CD4-positive, CD25-positive, alpha-beta regulatory T cell (primary cell): ENCODE measurements around the gene FAM43B. TPM values are rescaled to one million over a fixed set of nuclear protein-coding genes. Genes with fewer than 3 reads are reported as not detected.

Experiments
- ATAC-seq, 2 donors: fragments of 150-1000 bp; cut with Tn5 transposase; one replicate each; pipeline ENCODE4 v1.10.0; 2021; ENCODE audit warnings: low read depth in 2 of 2, moderate number of reproducible peaks in 2 of 2, moderate library complexity in 1 of 2
- DNase-seq, 3 donors: peaks; one replicate each; pipeline versions ENCODE4 v3.0.0 to v3.0.0-alpha.2; 2012 to 2022; ENCODE audit warnings: mixed read lengths in 1 of 3
- H3K27ac ChIP-seq: one replicate; pipeline ENCODE4 v1.7.0; 2013; ENCODE audit warnings: mild to moderate bottlenecking, low read length; ENCODE audit not compliant: insufficient read depth, poor library complexity, severe bottlenecking
- H3K27me3 ChIP-seq: one replicate; pipeline ENCODE4 v1.7.0; 2013; ENCODE audit warnings: low read length; ENCODE audit not compliant: control insufficient read depth, insufficient read depth
- H3K36me3 ChIP-seq: one replicate; pipeline ENCODE4 v1.7.0; 2013; ENCODE audit warnings: mild to moderate bottlenecking, low read length, moderate library complexity; ENCODE audit not compliant: control insufficient read depth, insufficient read depth
- H3K4me1 ChIP-seq: 2 replicates; pipeline ENCODE4 v1.7.0; 2013; ENCODE audit warnings: mild to moderate bottlenecking, low read length; ENCODE audit not compliant: insufficient read depth, control insufficient read depth, poor library complexity, severe bottlenecking
- H3K4me3 ChIP-seq: one replicate; pipeline ENCODE4 v1.7.0; 2013; ENCODE audit warnings: low read depth, mild to moderate bottlenecking, low read length, moderate library complexity
- H3K9me3 ChIP-seq, 2 experiments: 1 replicate in 1 of 2; 2 replicates in 1 of 2; pipeline ENCODE4 v1.7.0; 2013; ENCODE audit warnings: low read length in 2 of 2, mild to moderate bottlenecking in 1 of 2, moderate library complexity in 1 of 2; ENCODE audit not compliant: control insufficient read depth in 2 of 2
- H3K27ac Mint-ChIP-seq, 3 donors: one replicate each; pipeline ENCODE4 v1.8.0; 2020 to 2022; ENCODE audit warnings: mild to moderate bottlenecking in 3 of 3, mixed read lengths in 3 of 3, moderate library complexity in 2 of 3
- H3K27me3 Mint-ChIP-seq: one replicate; pipeline ENCODE4 v1.8.0; 2022; ENCODE audit warnings: mild to moderate bottlenecking, mixed read lengths
- H3K36me3 Mint-ChIP-seq: one replicate; pipeline ENCODE4 v1.8.0; 2020; ENCODE audit warnings: mixed read lengths
- H3K4me1 Mint-ChIP-seq, 4 donors: one replicate each; pipeline ENCODE4 v1.8.0; 2020 to 2022; ENCODE audit warnings: mixed read lengths in 4 of 4, mild to moderate bottlenecking in 1 of 4
- H3K4me3 Mint-ChIP-seq, 4 donors: one replicate each; pipeline ENCODE4 v1.8.0; 2020 to 2022; ENCODE audit warnings: mild to moderate bottlenecking in 4 of 4, mixed read lengths in 4 of 4, moderate library complexity in 3 of 4
- H3K9me3 Mint-ChIP-seq, 7 donors: one replicate each; pipeline ENCODE4 v1.8.0; 2020 to 2022; ENCODE audit warnings: mixed read lengths in 7 of 7, mild to moderate bottlenecking in 3 of 7, moderate library complexity in 2 of 7
- polyA plus RNA-seq, 4 donors: library from polyadenylated mRNA; unstranded; fragments of 300-500 nt; fragmentation: Illumina TruSeq; gene quantifications; one replicate each; pipeline ENCODE4 v1.2.3, GENCODE V29; 2021
- total RNA-seq: library from RNA; stranded (reverse); gene quantifications from one replicate; pipeline ENCODE4 v1.2.3, GENCODE V29; 2022

Gene FAM43B
- total RNA-seq: not detected
- polyA plus RNA-seq: not detected

- Mint-ChIP-seq H3K27ac (no peak within 1 kb of the TSS), H3K36me3 (no peaks in the 10 kb centered on the region), H3K9me3 (no peaks in the 10 kb centered on the region), H3K27me3 (peaks cover 47% of the 10 kb centered on the region), H3K4me1 (peaks cover 0 to 2% (median 0%) of the 10 kb centered on the region in 4 donors), H3K4me3 (no peak within 1 kb of the TSS)
- Histone ChIP-seq H3K36me3 (no peaks in the 10 kb centered on the region), H3K4me3 (no peak within 1 kb of the TSS), H3K9me3 (no peaks in the 10 kb centered on the region), H3K4me1 (no peaks in the 10 kb centered on the region), H3K27ac (no peak within 1 kb of the TSS), H3K27me3 (peaks cover 6% of the 10 kb centered on the region)
- DNase-seq (peak in 1 of 3 donors; percentile 4), ATAC-seq (no peak)
Observed at GRCh38 chr1:20551945-20552727, at the start of gene FAM43B. FAM43B (plus strand) TSS chr1:20552573; CDS start chr1:20552974, 401 bp downstream.

- no peaks in the 10 kb centered on the region for H3K9me3 Mint-ChIP-seq
- peak overlapping the region in 3 of 4 donors; percentile 47 to 86 (median 73) for H3K4me3 Mint-ChIP-seq
- Histone ChIP-seq H3K27ac (no peak overlapping the region), H3K4me1 (peaks cover 23% of the 10 kb centered on the region), H3K9me3 (no peaks in the 10 kb centered on the region), H3K36me3 (peaks cover 37% of the 10 kb centered on the region), H3K4me3 (no peak overlapping the region), H3K27me3 (no peaks in the 10 kb centered on the region)
- peaks cover 6 to 36% (median 21%) of the 10 kb centered on the region in 4 donors for H3K4me1 Mint-ChIP-seq
- H3K27ac Mint-ChIP-seq: no peak overlapping the region
- DNase-seq (no peak), ATAC-seq (no peak)
- peaks cover 13% of the 10 kb centered on the region for H3K36me3 Mint-ChIP-seq
- no peaks in the 10 kb centered on the region for H3K27me3 Mint-ChIP-seq
Observed at GRCh38 chr1:20505488-20505887, 46.9 kb upstream of the FAM43B start.

GRCh38 chr1:20507248-20507563 lies 45.2 kb upstream of the FAM43B start:
- no peaks in the 10 kb centered on the region for H3K9me3 Mint-ChIP-seq
- H3K27me3 Mint-ChIP-seq: peaks cover 7% of the 10 kb centered on the region
- Histone ChIP-seq H3K27ac (peak overlapping the region; percentile 96), H3K36me3 (peaks cover 20% of the 10 kb centered on the region), H3K4me1 (peaks cover 23% of the 10 kb centered on the region), H3K27me3 (peaks cover 5% of the 10 kb centered on the region), H3K9me3 (no peaks in the 10 kb centered on the region), H3K4me3 (peak overlapping the region; percentile 89)
- ATAC-seq (no peak), DNase-seq (no peak)
- H3K4me1 Mint-ChIP-seq: peaks cover 6 to 36% (median 21%) of the 10 kb centered on the region in 4 donors
- H3K4me3 Mint-ChIP-seq: peak overlapping the region; percentile 86 to 97 (median 91)
- peak overlapping the region; percentile 80 to 92 (median 82) for H3K27ac Mint-ChIP-seq
- H3K36me3 Mint-ChIP-seq: peaks cover 4% of the 10 kb centered on the region

GRCh38 chr1:20507564-20508410 lies 44.6 kb upstream of the FAM43B start, which contains the start of gene MUL1:
MUL1 (minus strand) TSS chr1:20508151; CDS start chr1:20508024, 127 bp downstream.
- H3K36me3 ChIP-seq: peaks cover 15% of the 10 kb centered on the region
- Mint-ChIP-seq H3K27ac (peak within 1 kb of the TSS; percentile 82 to 92 (median 87)), H3K9me3 (no peaks in the 10 kb centered on the region), H3K27me3 (peaks cover 12% of the 10 kb centered on the region), H3K4me3 (peak within 1 kb of the TSS; percentile 86 to 97 (median 91)), H3K36me3 (peaks cover 4% of the 10 kb centered on the region), H3K4me1 (peaks cover 6 to 36% (median 21%) of the 10 kb centered on the region in 4 donors)
- peaks cover 23% of the 10 kb centered on the region for H3K4me1 ChIP-seq
- peaks cover 5% of the 10 kb centered on the region for H3K27me3 ChIP-seq
- no peaks in the 10 kb centered on the region for H3K9me3 ChIP-seq
- ATAC-seq (peak; percentile 91 to 92), DNase-seq (peak; percentile 89 to 96 (median 90))
- H3K27ac ChIP-seq: peak within 1 kb of the TSS; percentile 96
- peak within 1 kb of the TSS; percentile 89 for H3K4me3 ChIP-seq

- H3K9me3 Mint-ChIP-seq: no peaks in the 10 kb centered on the region
- H3K27me3 Mint-ChIP-seq: peaks cover 18% of the 10 kb centered on the region
- peak overlapping the region; percentile 86 to 97 (median 91) for H3K4me3 Mint-ChIP-seq
- peaks cover 9% of the 10 kb centered on the region for H3K36me3 ChIP-seq
- no peak for ATAC-seq
- peaks cover 4% of the 10 kb centered on the region for H3K36me3 Mint-ChIP-seq
- peaks cover 6 to 36% (median 21%) of the 10 kb centered on the region in 4 donors for H3K4me1 Mint-ChIP-seq
- H3K9me3 ChIP-seq: no peaks in the 10 kb centered on the region
- H3K27ac Mint-ChIP-seq: peak overlapping the region; percentile 82 to 92 (median 87)
- peak overlapping the region; percentile 96 for H3K27ac ChIP-seq
- H3K27me3 ChIP-seq: peaks cover 5% of the 10 kb centered on the region
- peak overlapping the region; percentile 89 for H3K4me3 ChIP-seq
- peaks cover 23% of the 10 kb centered on the region for H3K4me1 ChIP-seq
- DNase-seq: no peak
Observed at GRCh38 chr1:20508411-20508771, 44.0 kb upstream of the FAM43B start.

- peaks cover 5% of the 10 kb centered on the region for H3K27me3 ChIP-seq
- H3K4me3 ChIP-seq: no peak overlapping the region
- H3K4me3 Mint-ChIP-seq: peak overlapping the region in 1 of 4 donors; percentile 32
Observed at GRCh38 chr1:20511518-20512428, 40.6 kb upstream of the FAM43B start.

More at GRCh38 chr1:20511518-20512428, 40.6 kb upstream of the FAM43B start:
- H3K27me3 Mint-ChIP-seq: peaks cover 32% of the 10 kb centered on the region
- peaks cover 3 to 12% (median 9%) of the 10 kb centered on the region in 4 donors for H3K4me1 Mint-ChIP-seq
- Histone ChIP-seq H3K36me3 (no peaks in the 10 kb centered on the region), H3K9me3 (no peaks in the 10 kb centered on the region), H3K27ac (no peak overlapping the region), H3K4me1 (peaks cover 14% of the 10 kb centered on the region)
- DNase-seq (no peak), ATAC-seq (no peak)
- H3K27ac Mint-ChIP-seq: no peak overlapping the region
- H3K9me3 Mint-ChIP-seq: no peaks in the 10 kb centered on the region
- peaks cover 4% of the 10 kb centered on the region for H3K36me3 Mint-ChIP-seq
